K562 (cell line): ENCODE results near the gene TMEM69. TPM values are rescaled to one million over a fixed set of nuclear protein-coding genes. Genes with fewer than 3 reads are reported as not detected.

ENCODE experiments used
- ATAC-seq: fragments of 200-7000 bp; cut with Tn5 transposase; 3 replicates; pipeline ENCODE4 v1.9.1; 2020; ENCODE audit warnings: moderate library complexity
- Bru-seq: library from RNA; stranded (reverse); fragments of 400-500 nt; gene quantifications from one replicate; lab custom pipeline; 2021; lab: Mats Ljungman, UMichigan
- BruChase-seq, 2 experiments: library from RNA; stranded (reverse); fragments of 400-500 nt; gene quantifications; one replicate each; lab custom pipeline; 2021; lab: Mats Ljungman, UMichigan
- BruUV-seq: library from RNA; stranded (reverse); fragments of 400-500 nt; replicated peaks from 2 replicates; lab custom pipeline; 2021; lab: Mats Ljungman, UMichigan
- CTCF ChIA-PET: fragments of 300-600 bp; formaldehyde crosslinking; extraction: SDS; loops from one replicate; lab custom pipeline; 2021; ENCODE audit warnings: low intra/inter-chr PET ratio; lab: Yijun Ruan, JAX
- POLR2A ChIA-PET: fragments of 300-600, 350-650 bp; sonication (Branson Sonifier 250); formaldehyde crosslinking; extraction: SDS; loops from one replicate; lab custom pipeline; 2021; ENCODE audit warnings: antibody characterized with exemption, inconsistent platforms; lab: Yijun Ruan, JAX
- DNase-seq, 4 experiments: peaks; one replicate each; pipeline versions ENCODE4 v3.0.0 to v3.0.0-alpha.2; 2011 to 2018; ENCODE audit warnings: low spot score in 3 of 4, mixed read lengths in 3 of 4; ENCODE audit errors: extremely low read depth in 1 of 4
- FAIRE-seq: peaks from 2 replicates; lab custom pipeline; 2011; peaks lifted over from hg19 to GRCh38; lab: Jason Lieb, UNC
- H2AFZ ChIP-seq: 2 replicates; pipeline ENCODE4 v1.6.0; 2011; ENCODE audit warnings: low read depth, low read length, control low read depth, inconsistent platforms
- H3K27ac ChIP-seq: fragments of 200-600 bp; 3 replicates; pipeline ENCODE4 v1.8.0; 2011; ENCODE audit warnings: low read depth, mild to moderate bottlenecking, control low read depth, inconsistent platforms, low read length, moderate library complexity, mixed read lengths; ENCODE audit errors: extremely low read depth
- H3K27me3 ChIP-seq, 2 experiments: fragments of 300-600 bp in 1 of 2; 2 replicates in 1 of 2; 3 replicates in 1 of 2; pipeline versions ENCODE4 v1.6.0 to v1.8.0; 2011; ENCODE audit warnings: inconsistent platforms in 2 of 2, low read length in 2 of 2, mild to moderate bottlenecking in 1 of 2, mixed read lengths in 1 of 2, moderate library complexity in 1 of 2; ENCODE audit not compliant: control insufficient read depth in 2 of 2, insufficient read depth in 2 of 2
- H3K36me3 ChIP-seq: fragments of 300-600 bp; 3 replicates; pipeline ENCODE4 v1.8.0; 2011; ENCODE audit warnings: mild to moderate bottlenecking, low read length, inconsistent platforms; ENCODE audit not compliant: control insufficient read depth, insufficient read depth
- H3K4me1 ChIP-seq, 2 experiments: fragments of 200-600 bp in 1 of 2; replicated peaks in 1 of 2; 2 replicates in 1 of 2; 3 replicates in 1 of 2; pipeline versions ENCODE4 v1.5.1 to v1.8.0; 2011; ENCODE audit warnings: inconsistent platforms in 2 of 2, low read length in 2 of 2, mild to moderate bottlenecking in 1 of 2, mixed read lengths in 1 of 2, moderate library complexity in 1 of 2; ENCODE audit not compliant: control insufficient read depth in 2 of 2, insufficient read depth in 2 of 2
- H3K4me2 ChIP-seq: 2 replicates; pipeline ENCODE4 v1.6.1; 2011; ENCODE audit warnings: low read length, control low read depth, inconsistent platforms, mixed read lengths; ENCODE audit not compliant: insufficient read depth
- H3K4me3 ChIP-seq: fragments of 200-600 bp; sonication (generic), shearing (Covaris generic); 2 replicates; pipeline ENCODE4 v1.5.1; 2016; ENCODE audit warnings: control low read depth, inconsistent platforms
- H3K79me2 ChIP-seq: fragments of 200-600 bp; 3 replicates; pipeline ENCODE4 v1.8.0; 2011; ENCODE audit warnings: low read length, inconsistent platforms; ENCODE audit not compliant: control insufficient read depth, insufficient read depth
- H3K9ac ChIP-seq, 2 experiments: 2 replicates each; pipeline versions ENCODE4 v1.6.0 to v1.6.1; 2011; ENCODE audit warnings: low read depth in 2 of 2, low read length in 2 of 2, control low read depth in 1 of 2, inconsistent platforms in 1 of 2, mild to moderate bottlenecking in 1 of 2, mixed read lengths in 1 of 2; ENCODE audit not compliant: insufficient read depth in 1 of 2
- H3K9me1 ChIP-seq: one replicate; pipeline ENCODE4 v1.6.0; 2011; ENCODE audit warnings: inconsistent platforms, mild to moderate bottlenecking, low read length, moderate library complexity; ENCODE audit not compliant: control insufficient read depth, insufficient read depth
- H3K9me3 ChIP-seq: replicated peaks from 2 replicates; pipeline ENCODE4 v1.5.1; 2011; ENCODE audit warnings: low read depth, low read length, inconsistent platforms; ENCODE audit not compliant: control insufficient read depth, insufficient read depth
- H4K20me1 ChIP-seq: replicated peaks from 2 replicates; pipeline ENCODE4 v1.6.1; 2011; ENCODE audit warnings: low read length, inconsistent platforms, mixed read lengths; ENCODE audit not compliant: control insufficient read depth, insufficient read depth
- BACH1 ChIP-seq: fragments of 200-800 bp; sonication (Bioruptor generic); IDR thresholded peaks from 2 replicates; pipeline ENCODE4 v1.6.1; 2016; ENCODE audit warnings: missing genetic modification characterization, missing compliant biosample characterization
- CBFA2T3 ChIP-seq: fragments of 450-650 bp; IDR thresholded peaks from 2 replicates; pipeline ENCODE4 v1.6.1; 2017
- GABPB2 ChIP-seq: fragments of 250-450 bp; sonication (Bioruptor Pico); conservative IDR thresholded peaks from 2 replicates; pipeline ENCODE4 v1.5.1; 2021; ENCODE audit warnings: mild to moderate bottlenecking
- PHTF2 ChIP-seq: fragments of 250-450 bp; sonication (Bioruptor Pico); IDR thresholded peaks from 2 replicates; pipeline ENCODE4 v1.5.0; 2021; ENCODE audit warnings: mild to moderate bottlenecking
- SAP30 ChIP-seq: fragments of 200-600 bp; sonication (generic); IDR thresholded peaks from 2 replicates; pipeline ENCODE4 v1.6.1; 2012; ENCODE audit warnings: borderline replicate concordance, low read depth, mild to moderate bottlenecking, moderate library complexity, low read length, control low read depth, inconsistent platforms; ENCODE audit not compliant: insufficient read depth, poor library complexity, severe bottlenecking
- WGBS: fragments of 100-300 bp; shearing (Covaris generic); methylation state at CpG from one replicate; pipeline ENCODE4 v1.1.6; 2016; ENCODE audit warnings: low coverage, mixed read lengths; ENCODE audit not compliant: insufficient coverage; ENCODE audit errors: missing lambda C conversion rate; 5-methylcytosine and 5-hydroxymethylcytosine counted together
- in situ Hi-C: fragments of 300-500 bp; cut with MboI; formaldehyde crosslinking; loops from 4 replicates; pipeline ENCODE4 v1.15.0; 2018; ENCODE audit warnings: inconsistent platforms, mixed read lengths
- intact Hi-C: fragments of 100-400 bp; cut with micrococcal nuclease; formaldehyde crosslinking; loops from 2 replicates; pipeline ENCODE4 v1.14.2; 2022
- long read RNA-seq, 3 experiments: library from polyadenylated mRNA in 2 of 3; library from RNA in 1 of 3; unstranded in 2 of 3; stranded (forward) in 1 of 3; transcript quantifications; one replicate each; pipeline ENCODE4 v2.0.0, GENCODE V29; 2019 to 2022
- polyA minus RNA-seq, 3 experiments: library from RNA; depleted of rRNA, polyadenylated mRNA; stranded (reverse); fragments of >200 nt; gene quantifications; 2 replicates each; pipeline ENCODE4 v1.2.3, GENCODE V29; 2011
- polyA plus RNA-seq, 8 experiments: library from polyadenylated mRNA; depleted of rRNA in 4 of 8; stranded (reverse) in 5 of 8; unstranded in 3 of 8; fragments of >200 nt; fragmentation: Nextera tagmentation in 2 of 8; fragmentation: Illumina TruSeq in 1 of 8; extraction: Ambion mirVana in 2 of 8; extraction: Trizol in 1 of 8; gene quantifications; 2 replicates each; pipeline versions ENCODE4 v1.2.1 to v1.2.3, GENCODE V29; 2011 to 2014; ENCODE audit warnings: inconsistent platforms in 1 of 8, missing spikeins in 1 of 8
- total RNA-seq, 7 experiments: library from RNA; depleted of rRNA in 6 of 7; stranded (reverse); fragments of >200 nt in 6 of 7; fragmentation: Illumina TruSeq in 2 of 7; extraction: Trizol in 2 of 7; gene quantifications; 2 replicates each; pipeline versions ENCODE4 v1.2.1 to v1.2.3, GENCODE V29; 2011 to 2021; ENCODE audit warnings: low replicate concordance in 1 of 7
- TF ChIP-seq, protein P1 (sequence below): fragments of 450-650 bp; IDR thresholded peaks from 2 replicates; pipeline ENCODE4 v1.6.1; 2017; ENCODE audit warnings: antibody characterized with exemption
- TF ChIP-seq, protein P2 (sequence below): fragments of 450-650 bp; IDR thresholded peaks from 2 replicates; pipeline ENCODE4 v1.6.1; 2014; ENCODE audit warnings: low read depth, mild to moderate bottlenecking, moderate library complexity, borderline replicate concordance

The TMEM69 gene, protein sequence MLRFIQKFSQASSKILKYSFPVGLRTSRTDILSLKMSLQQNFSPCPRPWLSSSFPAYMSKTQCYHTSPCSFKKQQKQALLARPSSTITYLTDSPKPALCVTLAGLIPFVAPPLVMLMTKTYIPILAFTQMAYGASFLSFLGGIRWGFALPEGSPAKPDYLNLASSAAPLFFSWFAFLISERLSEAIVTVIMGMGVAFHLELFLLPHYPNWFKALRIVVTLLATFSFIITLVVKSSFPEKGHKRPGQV
- total RNA-seq (2011; cell fraction: chromatin; rRNA removed; ENCODE audit: low replicate concordance): 69.1 and 83.0 TPM in 2 replicates
- total RNA-seq (2011; cell fraction: nucleolus; rRNA removed): 69.2 and 76.9 TPM in 2 replicates
- 117 and 160 TPM in 2 replicates for total RNA-seq (2011; cell fraction: nucleoplasm; rRNA removed)
- total RNA-seq (2014; rRNA removed) (47.3 and 73.2 TPM in 2 replicates), total RNA-seq (2014; rRNA removed; fragmentation: Illumina TruSeq; extraction: Trizol) (103 and 117 TPM in 2 replicates), total RNA-seq (2015; rRNA removed; fragmentation: Illumina TruSeq; extraction: Trizol) (85.0 and 85.2 TPM in 2 replicates), total RNA-seq (2021) (66.5 and 68.6 TPM in 2 replicates), polyA plus RNA-seq (2011; rRNA removed) (248 and 266 TPM in 2 replicates), polyA plus RNA-seq (2014; fragmentation: Illumina TruSeq; extraction: Trizol) (129 and 149 TPM in 2 replicates), polyA plus RNA-seq (2014; fragmentation: Nextera tagmentation; extraction: Ambion mirVana) (100 to 1,000 TPM; 136 to 143 TPM), polyA plus RNA-seq (2014; rRNA removed) (82.0 and 130 TPM in 2 replicates), polyA minus RNA-seq (2011; rRNA and poly(A)+ RNA removed) (147 and 159 TPM in 2 replicates), Bru-seq, nascent RNA (percentile 97 among the genes with signal in this experiment), BruChase-seq, experiment 1, labeled RNA remaining after a 2-hour chase (percentile 93 among the genes with signal in this experiment), BruChase-seq, experiment 2, labeled RNA remaining after a 6-hour chase (percentile 90 among the genes with signal in this experiment)
- 143 and 217 TPM in 2 replicates for polyA plus RNA-seq (2011; cell fraction: cytosol; rRNA removed)
- 68.9 and 105 TPM in 2 replicates for polyA plus RNA-seq (2011; cell fraction: nucleus; rRNA removed)
- polyA plus RNA-seq (2012): 58.0 and 104 TPM in 2 replicates
- polyA minus RNA-seq (2011; cell fraction: cytosol; rRNA and poly(A)+ RNA removed): 34.7 and 59.2 TPM in 2 replicates
- 17.2 and 47.9 TPM in 2 replicates for polyA minus RNA-seq (2011; cell fraction: nucleus; rRNA and poly(A)+ RNA removed)
- long read RNA-seq, experiment 1, transcript TMEM69-201 (3 exons, 2,439 nt): major isoform, 66 of 105 reads
- long read RNA-seq, experiment 1, partial matches to known transcripts: 5 of 105 reads
- long read RNA-seq, experiment 1, other reads (novel, unspliced or antisense): 33 of 105 reads
- long read RNA-seq, experiment 2, transcript TMEM69-201 (3 exons, 2,439 nt): major isoform, 55 of 93 reads
- long read RNA-seq, experiment 2, partial matches to known transcripts: 27 of 93 reads
- long read RNA-seq, experiment 2, other reads (novel, unspliced or antisense): 9 of 93 reads
- long read RNA-seq, experiment 3, transcript TMEM69-201 (3 exons, 2,439 nt): major isoform, 91 of 114 reads
- long read RNA-seq, experiment 3, partial matches to known transcripts: 4 of 114 reads
- long read RNA-seq, experiment 3, other reads (novel, unspliced or antisense): 15 of 114 reads

DNA sequence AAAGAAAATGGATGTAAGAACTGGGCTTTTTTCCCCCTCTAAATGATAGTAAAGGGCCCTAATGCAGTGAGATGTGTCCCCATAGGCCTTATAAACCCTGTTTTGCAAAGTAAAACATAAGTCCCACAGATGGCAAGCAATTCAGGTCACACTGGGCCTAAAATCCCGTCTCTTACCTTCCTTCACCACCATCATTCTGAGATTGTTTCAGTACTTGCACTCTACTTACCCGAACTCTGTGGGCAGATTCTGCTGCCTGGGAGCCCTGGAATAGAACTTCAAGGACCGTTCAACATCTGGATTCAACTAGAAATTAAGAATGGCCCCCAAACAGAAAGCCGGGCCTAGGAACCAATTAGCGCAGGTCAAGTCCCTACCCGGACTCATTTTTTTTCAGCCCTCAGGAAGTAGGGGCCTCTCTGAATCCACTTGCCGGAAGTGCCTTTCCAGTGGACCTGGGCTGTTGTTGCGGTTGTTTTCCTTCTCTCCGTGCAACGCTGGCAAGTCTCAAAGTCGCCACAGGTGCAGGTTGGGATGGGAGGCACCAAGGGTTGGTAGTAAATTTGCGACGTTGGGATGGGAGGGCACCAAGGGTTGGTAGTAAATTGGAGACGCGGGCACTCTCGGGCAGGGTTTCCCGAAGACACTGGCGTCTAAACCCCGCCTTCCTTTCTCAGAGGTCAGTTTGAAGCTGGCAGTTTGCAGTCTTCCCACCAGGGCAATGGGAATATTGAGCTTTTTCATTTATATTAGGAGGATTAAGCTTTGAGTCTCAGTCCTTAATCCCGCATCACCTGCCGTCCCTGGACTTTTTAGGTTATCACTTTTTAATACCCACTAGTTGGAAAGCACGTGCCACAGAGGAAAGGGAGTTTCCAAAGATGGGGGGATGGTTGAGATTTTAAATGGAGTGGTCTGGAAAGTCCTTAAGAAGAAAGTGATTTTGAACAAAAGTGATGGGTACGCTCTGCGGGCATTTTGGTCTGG is at the start of gene TMEM69:
TMEM69 (plus strand) TSS at position 428 of the 987 bp plus-strand sequence. CDS start 2,888 bp downstream, outside the sequence.
- H3K27ac ChIP-seq: peak within 1 kb of the TSS; percentile 98
- H3K9me3 ChIP-seq: no peaks in the 10 kb centered on the region
- ChIA-PET POLR2A (interaction anchor here (0.5 to 2.7 kb wide), 29 partner anchors 9 to 967 kb away, joined by 3 to 95 read pairs (median 4); partner anchors contain the start of genes HECTD3 and PRDX1), CTCF (interaction anchor here (0.6 kb wide), 1 partner anchor 197 kb away, joined by 3 read pairs; the partner anchor contains the start of gene TESK2)
- intact Hi-C loops: loop anchor here (1.0 to 5.0 kb wide), 5 partner anchors 62 to 194 kb away; partner anchors contain the start of genes IPP, MAST2 and NASP
- peak; percentile 75 to 96 (median 84) for DNase-seq
- 1% methylated on average over 24 of the region's 24 CpGs for WGBS
- H3K36me3 ChIP-seq: peaks cover 40% of the 10 kb centered on the region
- H3K4me3 ChIP-seq: peak within 1 kb of the TSS; percentile 87
- H3K27me3 ChIP-seq: no peaks in the 10 kb centered on the region
- peak within 1 kb of the TSS; percentile 99 for H3K9ac ChIP-seq
- peaks cover 88% of the 10 kb centered on the region for H3K79me2 ChIP-seq
- H2AFZ ChIP-seq: peak within 1 kb of the TSS; percentile 94
- TSS peak; percentile 56 for BruUV-seq
- FAIRE-seq: peak; percentile 88
- ATAC-seq: peak; percentile 28
- peak within 1 kb of the TSS; percentile 95 for H3K4me2 ChIP-seq
- H3K4me1 ChIP-seq: peaks cover 3 to 30% of the 10 kb centered on the region in 2 experiments; a peak in 3 of 5 replicates
- no peaks in the 10 kb centered on the region for H3K9me1 ChIP-seq
- H4K20me1 ChIP-seq: no peaks in the 10 kb centered on the region; the same call in 1 of the 2 replicates
- in situ Hi-C loops: no loop called here
- TF ChIP-seq SAP30 (peak; percentile 76), PHTF2 (CRISPR knock-in tag) (no peak), BACH1 (tag) (no peak; the same call in 1 of the 2 replicates), GABPB2 (CRISPR knock-in tag) (no peak), CBFA2T3 (no peak)
- TF ChIP-seq, protein P1, sequence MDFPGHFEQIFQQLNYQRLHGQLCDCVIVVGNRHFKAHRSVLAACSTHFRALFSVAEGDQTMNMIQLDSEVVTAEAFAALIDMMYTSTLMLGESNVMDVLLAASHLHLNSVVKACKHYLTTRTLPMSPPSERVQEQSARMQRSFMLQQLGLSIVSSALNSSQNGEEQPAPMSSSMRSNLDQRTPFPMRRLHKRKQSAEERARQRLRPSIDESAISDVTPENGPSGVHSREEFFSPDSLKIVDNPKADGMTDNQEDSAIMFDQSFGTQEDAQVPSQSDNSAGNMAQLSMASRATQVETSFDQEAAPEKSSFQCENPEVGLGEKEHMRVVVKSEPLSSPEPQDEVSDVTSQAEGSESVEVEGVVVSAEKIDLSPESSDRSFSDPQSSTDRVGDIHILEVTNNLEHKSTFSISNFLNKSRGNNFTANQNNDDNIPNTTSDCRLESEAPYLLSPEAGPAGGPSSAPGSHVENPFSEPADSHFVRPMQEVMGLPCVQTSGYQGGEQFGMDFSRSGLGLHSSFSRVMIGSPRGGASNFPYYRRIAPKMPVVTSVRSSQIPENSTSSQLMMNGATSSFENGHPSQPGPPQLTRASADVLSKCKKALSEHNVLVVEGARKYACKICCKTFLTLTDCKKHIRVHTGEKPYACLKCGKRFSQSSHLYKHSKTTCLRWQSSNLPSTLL: no peak
- TF ChIP-seq, protein P2, sequence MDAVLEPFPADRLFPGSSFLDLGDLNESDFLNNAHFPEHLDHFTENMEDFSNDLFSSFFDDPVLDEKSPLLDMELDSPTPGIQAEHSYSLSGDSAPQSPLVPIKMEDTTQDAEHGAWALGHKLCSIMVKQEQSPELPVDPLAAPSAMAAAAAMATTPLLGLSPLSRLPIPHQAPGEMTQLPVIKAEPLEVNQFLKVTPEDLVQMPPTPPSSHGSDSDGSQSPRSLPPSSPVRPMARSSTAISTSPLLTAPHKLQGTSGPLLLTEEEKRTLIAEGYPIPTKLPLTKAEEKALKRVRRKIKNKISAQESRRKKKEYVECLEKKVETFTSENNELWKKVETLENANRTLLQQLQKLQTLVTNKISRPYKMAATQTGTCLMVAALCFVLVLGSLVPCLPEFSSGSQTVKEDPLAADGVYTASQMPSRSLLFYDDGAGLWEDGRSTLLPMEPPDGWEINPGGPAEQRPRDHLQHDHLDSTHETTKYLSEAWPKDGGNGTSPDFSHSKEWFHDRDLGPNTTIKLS: peak; percentile 70; the same call in 1 of the 2 replicates
